Neutrophil (primary cell): Measurements from ENCODE around the gene NDUFA8.
A peak's percentile ranks its signal among the peaks of the same experiment; 100 is the strongest.

ENCODE experiments used
- H3K27ac ChIP-seq: fragments of 200-600 bp; sonication (generic); 2 replicates; pipeline ENCODE4 v1.5.1; 2016; ENCODE audit warnings: mild to moderate bottlenecking, moderate library complexity
- H3K27me3 ChIP-seq: fragments of 200-600 bp; sonication (generic); 2 replicates; pipeline ENCODE4 v1.6.0; 2016; ENCODE audit warnings: mild to moderate bottlenecking
- H3K36me3 ChIP-seq: fragments of 200-600 bp; sonication (generic); 2 replicates; pipeline ENCODE4 v1.5.1; 2017
- H3K4me1 ChIP-seq, 2 experiments: fragments of 200-600 bp in 1 of 2; sonication (generic) in 1 of 2; 1 replicate in 1 of 2; 2 replicates in 1 of 2; pipeline versions ENCODE4 v1.5.1 to v1.6.1; 2013 to 2016; ENCODE audit warnings: low read depth in 1 of 2, low read length in 1 of 2, mild to moderate bottlenecking in 1 of 2, moderate library complexity in 1 of 2; ENCODE audit not compliant: control insufficient read depth in 1 of 2, insufficient read depth in 1 of 2
- H3K4me3 ChIP-seq, 2 experiments: fragments of 200-600 bp in 1 of 2; sonication (generic) in 1 of 2; 1 replicate in 1 of 2; 2 replicates in 1 of 2; pipeline ENCODE4 v1.5.1; 2013 to 2016; ENCODE audit warnings: low read depth in 1 of 2, low read length in 1 of 2, mild to moderate bottlenecking in 1 of 2, moderate library complexity in 1 of 2
- H3K9me3 ChIP-seq: fragments of 200-600 bp; sonication (generic); 2 replicates; pipeline ENCODE4 v1.5.1; 2016
- CTCF ChIP-seq: fragments of 200-600 bp; sonication (generic); IDR thresholded peaks from 2 replicates; pipeline ENCODE4 v1.5.1; 2016; ENCODE audit warnings: antibody characterized with exemption

NDUFA8 gene

GRCh38 chr9:122128007-122128968 lies 31.3 kb downstream of the NDUFA8 start:
- Histone ChIP-seq H3K4me1 (peaks cover 0 to 4% of the 10 kb centered on the region in 2 experiments), H3K27me3 (peaks cover 88% of the 10 kb centered on the region), H3K27ac (no peak overlapping the region), H3K9me3 (no peaks in the 10 kb centered on the region), H3K4me3 (no peak overlapping the region), H3K36me3 (no peaks in the 10 kb centered on the region)
- no peak for TF ChIP-seq CTCF

GRCh38 chr9:122127396-122127798 lies 32.2 kb downstream of the NDUFA8 start:
- Histone ChIP-seq H3K27me3 (peaks cover 82% of the 10 kb centered on the region), H3K36me3 (no peaks in the 10 kb centered on the region), H3K9me3 (no peaks in the 10 kb centered on the region)

GRCh38 chr9:122126331-122127261 lies 33.0 kb downstream of the NDUFA8 start:
- peaks cover 74% of the 10 kb centered on the region for H3K27me3 ChIP-seq
- no peak overlapping the region for H3K27ac ChIP-seq
- no peaks in the 10 kb centered on the region for H3K36me3 ChIP-seq
- no peak overlapping the region for H3K4me3 ChIP-seq
- no peaks in the 10 kb centered on the region for H3K9me3 ChIP-seq
- TF ChIP-seq CTCF = no peak
- peaks cover 0 to 4% of the 10 kb centered on the region in 2 experiments for H3K4me1 ChIP-seq

More at GRCh38 chr9:122127396-122127798, 32.2 kb downstream of the NDUFA8 start:
- Histone ChIP-seq H3K27ac (no peak overlapping the region), H3K4me1 (peaks cover 0 to 4% of the 10 kb centered on the region in 2 experiments), H3K4me3 (no peak overlapping the region)
- TF ChIP-seq CTCF = no peak

GRCh38 chr9:122125509-122126330 lies 33.9 kb downstream of the NDUFA8 start:
- no peak for TF ChIP-seq CTCF
- Histone ChIP-seq H3K27me3 (peaks cover 65% of the 10 kb centered on the region), H3K36me3 (no peaks in the 10 kb centered on the region), H3K9me3 (no peaks in the 10 kb centered on the region), H3K4me3 (no peak overlapping the region), H3K4me1 (peaks cover 0 to 4% of the 10 kb centered on the region in 2 experiments), H3K27ac (no peak overlapping the region)

GRCh38 chr9:122125158-122125508 lies 34.4 kb downstream of the NDUFA8 start:
- Histone ChIP-seq H3K36me3 (no peaks in the 10 kb centered on the region), H3K27me3 (peaks cover 59% of the 10 kb centered on the region), H3K4me1 (peaks cover 0 to 4% of the 10 kb centered on the region in 2 experiments), H3K27ac (no peak overlapping the region), H3K9me3 (no peaks in the 10 kb centered on the region), H3K4me3 (no peak overlapping the region)
- TF ChIP-seq CTCF = peak; percentile 72
